GM19463 (cell line): ENCODE measurements around the gene SH3BP4.

Source experiments
- ATAC-seq: cut with Tn5 transposase; IDR thresholded peaks from one replicate; pipeline ENCODE4 v1.9.1; 2021; ENCODE audit warnings: mild to moderate bottlenecking, moderate library complexity; ENCODE audit not compliant: unreplicated experiment

Gene SH3BP4

GRCh38 chr2:235082578-235083338 lies 130.9 kb downstream of the SH3BP4 start:
- no peak for ATAC-seq

- ATAC-seq: peak; percentile 51
Observed at GRCh38 chr2:235083822-235084221, 132.0 kb downstream of the SH3BP4 start.

- ATAC-seq: no peak
Observed at GRCh38 chr2:235084424-235084823, 132.6 kb downstream of the SH3BP4 start.

GRCh38 chr2:235085476-235085875 lies 133.7 kb downstream of the SH3BP4 start:
- no peak for ATAC-seq

- no peak for ATAC-seq
Observed at GRCh38 chr2:235086481-235087184, 134.8 kb downstream of the SH3BP4 start.

GRCh38 chr2:235087832-235088495 lies 136.1 kb downstream of the SH3BP4 start:
- ATAC-seq: no peak

GRCh38 chr2:235088496-235088921 lies 136.7 kb downstream of the SH3BP4 start:
- ATAC-seq: no peak

GRCh38 chr2:235091421-235091820 lies 139.6 kb downstream of the SH3BP4 start:
- no peak for ATAC-seq

GRCh38 chr2:235091983-235092382 lies 140.2 kb downstream of the SH3BP4 start:
- no peak for ATAC-seq

- ATAC-seq: no peak
Observed at GRCh38 chr2:235092433-235093223, 140.8 kb downstream of the SH3BP4 start.

- no peak for ATAC-seq
Observed at GRCh38 chr2:235094457-235094856, 142.6 kb downstream of the SH3BP4 start.

- no peak for ATAC-seq
Observed at GRCh38 chr2:235095569-235095968, 143.8 kb downstream of the SH3BP4 start.

- ATAC-seq: no peak
Observed at GRCh38 chr2:235096447-235096846, 144.6 kb downstream of the SH3BP4 start.

GRCh38 chr2:235097196-235097595 lies 145.4 kb downstream of the SH3BP4 start:
- ATAC-seq: no peak

- ATAC-seq: no peak
Observed at GRCh38 chr2:235098269-235098668, 146.5 kb downstream of the SH3BP4 start.

- no peak for ATAC-seq
Observed at GRCh38 chr2:235098736-235099494, 147.1 kb downstream of the SH3BP4 start.

GRCh38 chr2:235102896-235103295 lies 151.1 kb downstream of the SH3BP4 start:
- ATAC-seq: no peak
